Lung (tissue), 12 donors: Measurements from ENCODE around the gene MBNL1. TPM values are rescaled to one million over a fixed set of nuclear protein-coding genes. Genes with fewer than 3 reads are reported as not detected.
A peak's percentile ranks its signal among the peaks of the same experiment; 100 is the strongest.
"Not testable (repeated sequence)": the region's sequence is repeated elsewhere in the genome, so short reads cannot be mapped to it uniquely, and the experiment has no call there.

Experiments
- ATAC-seq: fragments of 200-7000 bp; cut with Tn5 transposase; one replicate; pipeline ENCODE4 v1.9.1; 2020; ENCODE audit warnings: moderate number of reproducible peaks; ENCODE audit not compliant: insufficient read depth, low FRiP score
- DNase-seq, 3 donors: peaks; one replicate each; pipeline ENCODE4 v3.0.0-alpha.2; 2013 to 2017
- H3K27ac ChIP-seq, 2 donors: one replicate each; pipeline ENCODE4 v1.5.1; 2013; ENCODE audit warnings: mild to moderate bottlenecking in 2 of 2, moderate library complexity in 2 of 2, control low read depth in 1 of 2, inconsistent platforms in 1 of 2, low read depth in 1 of 2, low read length in 1 of 2
- H3K27me3 ChIP-seq, 3 donors: one replicate each; pipeline ENCODE4 v1.5.1; 2013; ENCODE audit warnings: low read length in 2 of 3; ENCODE audit not compliant: control insufficient read depth in 3 of 3, insufficient read depth in 3 of 3
- H3K36me3 ChIP-seq, 4 donors: one replicate each; pipeline ENCODE4 v1.5.1; 2013; ENCODE audit warnings: low read length in 4 of 4, mild to moderate bottlenecking in 1 of 4, moderate library complexity in 1 of 4; ENCODE audit not compliant: control insufficient read depth in 4 of 4, insufficient read depth in 4 of 4
- H3K4me1 ChIP-seq, 5 donors: one replicate each; pipeline ENCODE4 v1.5.1; 2013; ENCODE audit warnings: low read length in 5 of 5, mild to moderate bottlenecking in 2 of 5, moderate library complexity in 1 of 5; ENCODE audit not compliant: control insufficient read depth in 5 of 5, insufficient read depth in 5 of 5
- H3K4me3 ChIP-seq: one replicate; pipeline ENCODE4 v1.5.1; 2013; ENCODE audit warnings: mild to moderate bottlenecking, control low read depth, moderate library complexity
- H3K9ac ChIP-seq, 2 donors: one replicate each; pipeline ENCODE4 v1.5.1; 2013; ENCODE audit warnings: low read length in 2 of 2, control low read depth in 1 of 2; ENCODE audit not compliant: insufficient read depth in 1 of 2
- H3K9me3 ChIP-seq, 4 donors: one replicate each; pipeline ENCODE4 v1.5.1; 2013; ENCODE audit warnings: low read length in 3 of 4, mild to moderate bottlenecking in 1 of 4, moderate library complexity in 1 of 4; ENCODE audit not compliant: control insufficient read depth in 4 of 4, insufficient read depth in 3 of 4
- CTCF ChIP-seq: IDR thresholded peaks from 2 replicates; pipeline ENCODE4 v1.5.1; 2012; ENCODE audit warnings: mild to moderate bottlenecking; ENCODE audit errors: control extremely low read depth, extremely low read depth
- WGBS, 2 donors: extraction: QIAGEN DNeasy Blood & Tissue Kit; methylation state at CpG; one replicate each; pipeline ENCODE4 v1.1.7; 2013; 5-methylcytosine and 5-hydroxymethylcytosine counted together
- polyA plus RNA-seq, 2 donors: library from polyadenylated mRNA; stranded (reverse); fragments of 200-250 nt; gene quantifications; one replicate each; pipeline ENCODE4 v1.2.1, GENCODE V29; 2013
- total RNA-seq, 2 donors: library from RNA; depleted of rRNA in 1 of 2; stranded (reverse); fragments of >200 nt in 1 of 2; gene quantifications; one replicate each; pipeline ENCODE4 v1.2.1, GENCODE V29; 2014 to 2021
- donor health status: control.
- donor health status: control.
- donor health status: Bipolar disorder and iron deficiency.
- donor health status: healthy.
- donor health status: DM: yes; HTN: yes; CAD: no.

MBNL1 gene
- total and polyA plus RNA-seq, 4 donors: 55.3 to 266 (median 165) TPM

GRCh38 chr3:152430223-152431002 is 161.7 kb downstream of the MBNL1 start:
- peak overlapping the region in 1 of 2 donors; percentile 53 for H3K27ac ChIP-seq
- H3K4me3 ChIP-seq: no peak overlapping the region
- peaks cover 0 to 18% (median 4%) of the 10 kb centered on the region in 5 donors for H3K4me1 ChIP-seq
- DNase-seq: no peak
- WGBS, 2 donors: 68 to 79% methylated on average over 2 of the region's 2 CpGs
- peaks cover 4 to 12% (median 10%) of the 10 kb centered on the region in 4 donors for H3K36me3 ChIP-seq
- no peak overlapping the region for H3K9ac ChIP-seq
- TF ChIP-seq CTCF: no peak
- no peaks in the 10 kb centered on the region for H3K27me3 ChIP-seq
- peaks cover 0 to 4% (median 1%) of the 10 kb centered on the region in 4 donors for H3K9me3 ChIP-seq
- no peak for ATAC-seq

GRCh38 chr3:152434142-152434541 is 165.4 kb downstream of the MBNL1 start:
- TF ChIP-seq CTCF: no peak
- no peak for DNase-seq
- no peaks in the 10 kb centered on the region for H3K27me3 ChIP-seq
- H3K9me3 ChIP-seq: peaks cover 0 to 4% (median 1%) of the 10 kb centered on the region in 4 donors
- H3K4me1 ChIP-seq: peaks cover 0 to 13% (median 2%) of the 10 kb centered on the region in 5 donors
- no peak for ATAC-seq
- 98% methylated on average over 2 of the region's 2 CpGs for WGBS, 2 donors
- no peak overlapping the region for H3K9ac ChIP-seq
- no peak overlapping the region for H3K4me3 ChIP-seq
- peaks cover 3 to 12% (median 10%) of the 10 kb centered on the region in 4 donors for H3K36me3 ChIP-seq
- no peak overlapping the region for H3K27ac ChIP-seq

GRCh38 chr3:152435210-152435609 is 166.5 kb downstream of the MBNL1 start:
- H3K36me3 ChIP-seq: peaks cover 3 to 12% (median 10%) of the 10 kb centered on the region in 4 donors
- H3K4me3 ChIP-seq, H3K27ac ChIP-seq, H3K4me1 ChIP-seq, ATAC-seq, H3K9me3 ChIP-seq, H3K9ac ChIP-seq, DNase-seq, H3K27me3 ChIP-seq: not testable (repeated sequence)

GRCh38 chr3:152436707-152437590 is 168.2 kb downstream of the MBNL1 start:
- no peak overlapping the region for H3K9ac ChIP-seq
- H3K27me3 ChIP-seq: no peaks in the 10 kb centered on the region
- peaks cover 0 to 5% (median 0%) of the 10 kb centered on the region in 5 donors for H3K4me1 ChIP-seq
- no peak for TF ChIP-seq CTCF
- peak in 1 of 3 donors; percentile 31 for DNase-seq
- H3K9me3 ChIP-seq: peaks cover 0 to 4% (median 1%) of the 10 kb centered on the region in 4 donors
- ATAC-seq: no peak
- H3K27ac ChIP-seq: no peak overlapping the region
- no peak overlapping the region for H3K4me3 ChIP-seq
- peaks cover 2 to 12% (median 10%) of the 10 kb centered on the region in 4 donors for H3K36me3 ChIP-seq
- 47% methylated on average over 7 of the region's 7 CpGs for WGBS, 2 donors
